ENCODE results near the gene MCF2. TPM values are rescaled to one million over a fixed set of nuclear protein-coding genes. Genes with fewer than 3 reads are reported as not detected.
A peak's percentile ranks its signal among the peaks of the same experiment; 100 is the strongest.

Gene MCF2
- under 1 TPM; 0.48 to 0.67 TPM for total RNA-seq

- H3K4me1 Mint-ChIP-seq: no peaks in the 10 kb centered on the region
- no peak within 1 kb of the TSS for H3K4me3 Mint-ChIP-seq
- POLR2A ChIA-PET: no interaction called here
- no peak for DNase-seq
- H3K27me3 Mint-ChIP-seq: no peaks in the 10 kb centered on the region
- H3K9me3 Mint-ChIP-seq: no peaks in the 10 kb centered on the region
- no peak within 1 kb of the TSS for H3K27ac Mint-ChIP-seq
- H3K36me3 Mint-ChIP-seq (ENCODE audit: low read depth): no peaks in the 10 kb centered on the region
- CTCF ChIA-PET: no interaction called here
Measured at GRCh38 chrX:139708067-139708466, at the start of gene MCF2. Gene MCF2 (minus strand): TSS chrX:139708167. CDS start chrX:139651744, 56,423 bp downstream.

GRCh38 chrX:139751053-139751452 lies 43.1 kb upstream of the MCF2 start:
- H3K4me3 Mint-ChIP-seq: no peak overlapping the region
- ChIA-PET POLR2A (no interaction called here), CTCF (interaction anchor here (0.7 to 1.0 kb wide), 3 partner anchors 9 to 207 kb away, joined by 3 to 4 read pairs (median 3); no protein-coding TSS in a partner anchor)
- H3K27me3 Mint-ChIP-seq: no peaks in the 10 kb centered on the region
- DNase-seq: no peak
- H3K4me1 Mint-ChIP-seq: peaks cover 4% of the 10 kb centered on the region
- peaks cover 44% of the 10 kb centered on the region for H3K36me3 Mint-ChIP-seq (ENCODE audit: low read depth)
- H3K9me3 Mint-ChIP-seq: peaks cover 17% of the 10 kb centered on the region
- no peak overlapping the region for H3K27ac Mint-ChIP-seq

- H3K27ac Mint-ChIP-seq: no peak overlapping the region
- no peak for DNase-seq
- H3K27me3 Mint-ChIP-seq: no peaks in the 10 kb centered on the region
- H3K4me3 Mint-ChIP-seq: no peak overlapping the region
- peaks cover 4% of the 10 kb centered on the region for H3K4me1 Mint-ChIP-seq
- POLR2A ChIA-PET: no interaction called here
- H3K36me3 Mint-ChIP-seq (ENCODE audit: low read depth): peaks cover 38% of the 10 kb centered on the region
- CTCF ChIA-PET: interaction anchor here (1.0 to 1.3 kb wide), 3 partner anchors 9 to 206 kb away, joined by 3 to 5 read pairs (median 4); no protein-coding TSS in a partner anchor
- peaks cover 17% of the 10 kb centered on the region for H3K9me3 Mint-ChIP-seq
Measured at GRCh38 chrX:139750390-139750789, 42.4 kb upstream of the MCF2 start.

GRCh38 chrX:139739138-139739537 lies 31.2 kb upstream of the MCF2 start:
- Mint-ChIP-seq H3K27ac (peak overlapping the region; percentile 79), H3K36me3 (ENCODE audit: low read depth) (peaks cover 15% of the 10 kb centered on the region), H3K4me1 (peaks cover 25% of the 10 kb centered on the region), H3K9me3 (no peaks in the 10 kb centered on the region), H3K4me3 (peak overlapping the region; percentile 27), H3K27me3 (no peaks in the 10 kb centered on the region)
- DNase-seq: peak; percentile 31
- ChIA-PET CTCF (interaction anchor here (1.5 kb wide), 1 partner anchor 25 kb away, joined by 5 read pairs; no protein-coding TSS in a partner anchor), POLR2A (interaction anchor here (0.6 kb wide), 1 partner anchor 1211 kb away, joined by 3 read pairs; no protein-coding TSS in a partner anchor)

- Mint-ChIP-seq H3K4me3 (peak overlapping the region; percentile 27), H3K36me3 (ENCODE audit: low read depth) (peaks cover 17% of the 10 kb centered on the region), H3K27me3 (no peaks in the 10 kb centered on the region), H3K4me1 (peaks cover 25% of the 10 kb centered on the region), H3K9me3 (no peaks in the 10 kb centered on the region), H3K27ac (peak overlapping the region; percentile 79)
- ChIA-PET CTCF (interaction anchor here (1.5 kb wide), 1 partner anchor 25 kb away, joined by 5 read pairs; no protein-coding TSS in a partner anchor), POLR2A (interaction anchor here (0.6 kb wide), 1 partner anchor 1212 kb away, joined by 3 read pairs; no protein-coding TSS in a partner anchor)
- DNase-seq: peak; percentile 33
Measured at GRCh38 chrX:139738581-139738980, 30.6 kb upstream of the MCF2 start.

- H3K9me3 Mint-ChIP-seq: no peaks in the 10 kb centered on the region
- no peak for DNase-seq
- H3K27me3 Mint-ChIP-seq: no peaks in the 10 kb centered on the region
- CTCF ChIA-PET: no interaction called here
- no peak overlapping the region for H3K27ac Mint-ChIP-seq
- POLR2A ChIA-PET: no interaction called here
- H3K4me3 Mint-ChIP-seq: no peak overlapping the region
- H3K36me3 Mint-ChIP-seq (ENCODE audit: low read depth): peaks cover 18% of the 10 kb centered on the region
- peaks cover 23% of the 10 kb centered on the region for H3K4me1 Mint-ChIP-seq
Measured at GRCh38 chrX:139736151-139736550, 28.2 kb upstream of the MCF2 start.

- H3K27me3 Mint-ChIP-seq: no peaks in the 10 kb centered on the region
- CTCF ChIA-PET: no interaction called here
- H3K4me1 Mint-ChIP-seq: peaks cover 14% of the 10 kb centered on the region
- POLR2A ChIA-PET: no interaction called here
- H3K9me3 Mint-ChIP-seq: no peaks in the 10 kb centered on the region
- no peak overlapping the region for H3K27ac Mint-ChIP-seq
- peaks cover 12% of the 10 kb centered on the region for H3K36me3 Mint-ChIP-seq (ENCODE audit: low read depth)
- DNase-seq: no peak
- no peak overlapping the region for H3K4me3 Mint-ChIP-seq
Measured at GRCh38 chrX:139734996-139735395, 27.0 kb upstream of the MCF2 start.

GRCh38 chrX:139725720-139726119 lies 17.8 kb upstream of the MCF2 start:
- Mint-ChIP-seq H3K36me3 (ENCODE audit: low read depth) (peaks cover 3% of the 10 kb centered on the region), H3K27me3 (no peaks in the 10 kb centered on the region), H3K4me1 (peaks cover 8% of the 10 kb centered on the region), H3K9me3 (no peaks in the 10 kb centered on the region), H3K4me3 (no peak overlapping the region), H3K27ac (no peak overlapping the region)
- no peak for DNase-seq
- ChIA-PET CTCF (interaction anchor here (1.1 kb wide), 1 partner anchor 15 kb away, joined by 3 read pairs; no protein-coding TSS in a partner anchor), POLR2A (no interaction called here)

GRCh38 chrX:139724626-139725025 lies 16.7 kb upstream of the MCF2 start:
- no peak overlapping the region for H3K27ac Mint-ChIP-seq
- CTCF ChIA-PET: no interaction called here
- POLR2A ChIA-PET: no interaction called here
- H3K4me1 Mint-ChIP-seq: peaks cover 8% of the 10 kb centered on the region
- no peaks in the 10 kb centered on the region for H3K9me3 Mint-ChIP-seq
- peaks cover 3% of the 10 kb centered on the region for H3K36me3 Mint-ChIP-seq (ENCODE audit: low read depth)
- no peaks in the 10 kb centered on the region for H3K27me3 Mint-ChIP-seq
- DNase-seq: no peak
- no peak overlapping the region for H3K4me3 Mint-ChIP-seq

- no peak for DNase-seq
- ChIA-PET POLR2A (no interaction called here), CTCF (interaction anchor here (0.7 to 1.4 kb wide), 2 partner anchors 20 to 33 kb away, joined by 3 to 4 read pairs; no protein-coding TSS in a partner anchor)
- H3K9me3 Mint-ChIP-seq: no peaks in the 10 kb centered on the region
- H3K27ac Mint-ChIP-seq: no peak overlapping the region
- H3K4me1 Mint-ChIP-seq: peaks cover 7% of the 10 kb centered on the region
- H3K36me3 Mint-ChIP-seq (ENCODE audit: low read depth): peaks cover 2% of the 10 kb centered on the region
- no peak overlapping the region for H3K4me3 Mint-ChIP-seq
- no peaks in the 10 kb centered on the region for H3K27me3 Mint-ChIP-seq
Measured at GRCh38 chrX:139720979-139721378, 13.0 kb upstream of the MCF2 start.

GRCh38 chrX:139720136-139720535 lies 12.2 kb upstream of the MCF2 start:
- H3K9me3 Mint-ChIP-seq: no peaks in the 10 kb centered on the region
- H3K4me3 Mint-ChIP-seq: no peak overlapping the region
- peaks cover 2% of the 10 kb centered on the region for H3K36me3 Mint-ChIP-seq (ENCODE audit: low read depth)
- no peak overlapping the region for H3K27ac Mint-ChIP-seq
- H3K4me1 Mint-ChIP-seq: no peaks in the 10 kb centered on the region
- CTCF ChIA-PET: interaction anchor here (0.7 kb wide), 1 partner anchor 32 kb away, joined by 3 read pairs; no protein-coding TSS in a partner anchor
- POLR2A ChIA-PET: no interaction called here
- DNase-seq: no peak
- no peaks in the 10 kb centered on the region for H3K27me3 Mint-ChIP-seq

- H3K36me3 Mint-ChIP-seq (ENCODE audit: low read depth): no peaks in the 10 kb centered on the region
- no peaks in the 10 kb centered on the region for H3K27me3 Mint-ChIP-seq
- DNase-seq: no peak
- CTCF ChIA-PET: no interaction called here
- H3K4me3 Mint-ChIP-seq: no peak overlapping the region
- no peaks in the 10 kb centered on the region for H3K4me1 Mint-ChIP-seq
- no peak overlapping the region for H3K27ac Mint-ChIP-seq
- H3K9me3 Mint-ChIP-seq: no peaks in the 10 kb centered on the region
- POLR2A ChIA-PET: no interaction called here
Measured at GRCh38 chrX:139702658-139703057, 5.3 kb downstream of the MCF2 start.

- Mint-ChIP-seq H3K27ac (no peak overlapping the region), H3K36me3 (ENCODE audit: low read depth) (no peaks in the 10 kb centered on the region), H3K4me1 (peaks cover 3% of the 10 kb centered on the region), H3K4me3 (no peak overlapping the region), H3K9me3 (no peaks in the 10 kb centered on the region), H3K27me3 (peaks cover 11% of the 10 kb centered on the region)
- ChIA-PET CTCF (no interaction called here), POLR2A (no interaction called here)
- DNase-seq: no peak
Measured at GRCh38 chrX:139692908-139693307, 15.1 kb downstream of the MCF2 start.

- POLR2A ChIA-PET: no interaction called here
- peaks cover 11% of the 10 kb centered on the region for H3K27me3 Mint-ChIP-seq
Measured at GRCh38 chrX:139692506-139692849, 15.5 kb downstream of the MCF2 start.

More at GRCh38 chrX:139692506-139692849, 15.5 kb downstream of the MCF2 start:
- H3K27ac Mint-ChIP-seq: no peak overlapping the region
- H3K4me3 Mint-ChIP-seq: no peak overlapping the region
- no peaks in the 10 kb centered on the region for H3K36me3 Mint-ChIP-seq (ENCODE audit: low read depth)
- CTCF ChIA-PET: no interaction called here
- no peak for DNase-seq
- no peaks in the 10 kb centered on the region for H3K9me3 Mint-ChIP-seq
- peaks cover 3% of the 10 kb centered on the region for H3K4me1 Mint-ChIP-seq

Data from activated CD4-positive, alpha-beta T cell treated with anti-CD3 and anti-CD28 coated beads, Interleukin-2, amount 10 ng/mL, durations not matched to agents 7 days and 5 days (primary cell).